Limb (tissue), 2 donors: ENCODE data around the gene DRC7.
"Not testable (repeated sequence)": the region's sequence is repeated elsewhere in the genome, so short reads cannot be mapped to it uniquely, and the experiment has no call there.

Experiments used
- DNase-seq, 2 donors: peaks; one replicate each; pipeline ENCODE4 v3.0.0-alpha.2; 2016; ENCODE audit errors: extremely low spot score in 2 of 2

The DRC7 gene

DNA sequence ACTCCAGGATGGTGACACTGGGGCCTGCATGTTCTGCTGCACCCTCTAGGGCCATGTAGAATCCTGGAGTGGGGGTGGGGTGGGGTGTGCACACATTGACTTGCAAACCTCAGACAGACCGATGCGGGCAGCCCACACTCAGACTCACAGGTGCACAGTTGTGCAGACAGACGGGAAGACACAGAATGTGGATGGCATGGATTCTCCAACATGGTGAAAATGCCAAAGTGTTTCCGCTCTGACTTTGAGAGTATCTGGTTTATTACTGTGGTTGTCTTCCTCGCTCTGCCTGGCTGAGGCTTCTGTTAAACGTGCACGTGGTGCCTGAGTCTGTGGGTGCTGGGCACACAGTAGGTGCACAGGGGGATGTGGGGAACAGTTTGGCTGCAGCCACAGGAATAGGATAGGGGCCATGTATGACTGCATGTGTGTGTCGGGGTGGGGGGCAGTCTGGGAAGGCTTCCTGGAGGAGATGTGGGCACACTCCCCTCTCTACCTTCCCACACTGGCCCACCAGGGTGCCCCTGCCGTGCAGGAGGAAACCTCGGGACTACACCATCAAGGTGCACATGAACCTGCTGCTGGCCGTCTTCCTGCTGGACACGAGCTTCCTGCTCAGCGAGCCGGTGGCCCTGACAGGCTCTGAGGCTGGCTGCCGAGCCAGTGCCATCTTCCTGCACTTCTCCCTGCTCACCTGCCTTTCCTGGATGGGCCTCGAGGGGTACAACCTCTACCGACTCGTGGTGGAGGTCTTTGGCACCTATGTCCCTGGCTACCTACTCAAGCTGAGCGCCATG, 35.5 kb upstream of the DRC7 start:
- DNase-seq: no peak

- no peak for DNase-seq
Observed at GRCh38 chr16:57660715-57661463, 33.7 kb upstream of the DRC7 start.

DNA sequence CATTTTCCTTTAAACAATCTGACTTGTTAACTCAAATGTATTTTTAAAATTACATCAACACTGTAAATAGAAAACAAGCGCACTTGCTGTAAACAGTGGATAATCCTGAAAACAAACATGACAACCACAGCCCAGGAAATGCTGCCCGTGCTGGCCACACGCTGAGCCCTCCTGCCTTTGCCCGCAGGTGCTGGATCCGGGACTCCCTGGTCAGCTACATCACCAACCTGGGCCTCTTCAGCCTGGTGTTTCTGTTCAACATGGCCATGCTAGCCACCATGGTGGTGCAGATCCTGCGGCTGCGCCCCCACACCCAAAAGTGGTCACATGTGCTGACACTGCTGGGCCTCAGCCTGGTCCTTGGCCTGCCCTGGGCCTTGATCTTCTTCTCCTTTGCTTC, 33.1 kb upstream of the DRC7 start:
- DNase-seq: no peak

DNA sequence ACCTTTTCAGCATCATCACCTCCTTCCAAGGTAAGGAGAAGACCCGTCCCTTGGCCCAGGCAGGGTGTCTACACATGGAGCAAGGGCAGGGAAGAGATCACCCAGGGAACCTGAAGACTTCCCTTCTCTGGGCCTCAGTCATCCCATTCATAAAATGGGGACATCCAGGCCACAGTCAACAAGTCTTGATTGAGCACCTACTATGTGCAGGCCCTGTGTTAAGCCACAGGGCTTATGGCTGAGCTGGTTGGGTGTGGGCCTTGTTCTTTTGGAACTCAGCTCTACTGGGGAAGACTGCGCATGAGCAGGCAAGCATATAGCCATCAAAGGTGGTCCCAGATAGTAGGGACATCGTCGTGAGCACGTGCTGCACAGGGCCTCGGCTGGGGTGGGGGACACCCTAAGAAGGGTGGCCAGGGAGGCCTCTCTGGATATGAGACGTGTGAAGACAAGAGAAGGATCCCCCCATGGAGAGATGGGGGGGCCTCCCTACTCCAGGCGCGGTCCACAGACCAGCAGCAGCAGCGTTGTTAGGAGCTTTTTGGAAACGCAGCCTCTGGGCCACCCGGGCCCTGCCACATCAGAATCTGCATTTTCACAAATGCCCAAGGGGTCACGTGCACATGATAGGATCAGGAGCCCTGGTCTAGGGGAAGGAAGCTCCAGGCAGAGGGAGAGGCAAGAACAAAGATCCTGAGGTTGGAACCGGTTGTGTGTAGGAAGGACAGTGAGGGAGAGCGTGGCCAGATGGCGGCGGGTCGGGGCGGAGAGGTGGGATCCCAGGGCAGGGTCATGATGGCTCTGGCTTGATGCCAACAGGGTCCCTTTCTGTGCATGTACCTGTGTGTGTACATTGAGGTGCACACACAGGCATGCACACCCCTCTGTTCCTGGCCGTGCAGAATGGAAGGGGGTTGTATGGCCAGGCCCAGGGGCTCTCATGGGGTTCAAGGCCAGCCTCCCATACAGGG, 32.4 kb upstream of the DRC7 start:
- no peak for DNase-seq

DNA sequence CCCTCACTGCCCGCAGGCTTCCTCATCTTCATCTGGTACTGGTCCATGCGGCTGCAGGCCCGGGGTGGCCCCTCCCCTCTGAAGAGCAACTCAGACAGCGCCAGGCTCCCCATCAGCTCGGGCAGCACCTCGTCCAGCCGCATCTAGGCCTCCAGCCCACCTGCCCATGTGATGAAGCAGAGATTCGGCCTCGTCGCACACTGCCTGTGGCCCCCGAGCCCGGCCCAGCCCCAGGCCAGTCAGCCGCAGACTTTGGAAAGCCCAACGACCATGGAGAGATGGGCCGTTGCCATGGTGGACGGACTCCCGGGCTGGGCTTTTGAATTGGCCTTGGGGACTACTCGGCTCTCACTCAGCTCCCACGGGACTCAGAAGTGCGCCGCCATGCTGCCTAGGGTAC, 31.2 kb upstream of the DRC7 start:
- no peak for DNase-seq

- DNase-seq: no peak
Observed at GRCh38 chr16:57663917-57664661, 30.5 kb upstream of the DRC7 start.

DNA sequence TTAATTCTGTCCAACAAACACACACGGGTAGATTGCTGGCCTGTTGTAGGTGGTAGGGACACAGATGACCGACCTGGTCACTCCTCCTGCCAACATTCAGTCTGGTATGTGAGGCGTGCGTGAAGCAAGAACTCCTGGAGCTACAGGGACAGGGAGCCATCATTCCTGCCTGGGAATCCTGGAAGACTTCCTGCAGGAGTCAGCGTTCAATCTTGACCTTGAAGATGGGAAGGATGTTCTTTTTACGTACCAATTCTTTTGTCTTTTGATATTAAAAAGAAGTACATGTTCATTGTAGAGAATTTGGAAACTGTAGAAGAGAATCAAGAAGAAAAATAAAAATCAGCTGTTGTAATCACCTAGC, 30.0 kb upstream of the DRC7 start:
- no peak for DNase-seq

- DNase-seq: no peak
Observed at GRCh38 chr16:57665541-57665940, 29.1 kb upstream of the DRC7 start.

DNA sequence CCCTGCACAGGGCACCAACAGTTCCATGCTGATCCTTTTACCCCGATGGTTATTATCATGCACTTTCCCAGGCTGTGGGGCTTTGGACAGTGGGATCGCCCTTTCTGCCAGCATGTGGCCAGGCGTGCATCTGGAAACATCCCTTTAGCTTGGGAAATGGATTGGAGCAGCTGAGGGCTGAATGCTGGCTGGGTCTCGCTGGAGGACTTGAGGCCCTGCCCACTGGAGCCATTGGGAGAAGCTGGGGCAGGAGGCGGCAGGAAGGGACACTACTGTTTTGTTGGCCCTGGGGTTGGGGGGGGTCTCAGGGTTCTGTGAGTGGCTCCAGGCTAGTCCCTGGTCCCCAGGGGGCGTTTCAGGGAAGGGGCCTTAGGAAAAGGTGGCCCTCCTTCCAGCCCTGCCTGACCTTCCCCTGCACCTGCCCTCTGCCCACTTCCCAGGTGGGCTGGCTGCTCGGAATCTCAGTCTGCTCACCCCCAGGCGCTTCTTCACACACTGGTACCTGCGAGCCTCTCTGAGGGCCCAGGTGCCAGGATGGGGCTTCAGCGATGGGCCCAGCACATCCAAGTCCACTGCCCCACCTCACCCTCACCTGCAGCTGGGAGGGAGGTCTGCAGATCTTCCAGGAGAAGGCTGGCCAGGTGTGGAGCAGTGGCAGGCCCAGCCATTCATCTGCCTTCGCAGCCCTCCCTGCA, 28.1 kb upstream of the DRC7 start:
- no peak for DNase-seq

DNA sequence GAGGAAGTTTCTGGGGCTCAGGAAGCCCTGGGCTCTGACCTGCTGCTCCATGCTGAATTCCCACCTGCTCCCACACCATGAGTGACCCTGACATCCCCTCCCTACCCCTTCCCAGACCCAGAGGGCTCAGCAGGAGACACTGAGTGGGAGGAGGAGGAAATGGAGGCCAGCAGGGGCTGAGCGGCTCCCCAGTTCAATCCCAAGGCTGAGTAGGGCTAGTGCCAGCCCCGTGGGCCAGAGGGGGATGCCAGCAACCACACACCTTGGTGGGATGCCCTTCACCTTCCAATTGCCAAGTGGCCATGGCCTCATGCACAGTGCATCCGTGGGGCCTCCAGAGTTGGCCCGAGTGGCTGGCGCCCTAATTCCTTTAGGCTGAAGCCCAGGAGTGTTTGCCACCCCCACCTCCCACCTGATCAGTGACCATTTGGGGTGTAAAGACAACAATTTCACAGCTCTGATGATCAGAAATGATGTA, 27.5 kb upstream of the DRC7 start:
- DNase-seq: no peak

GRCh38 chr16:57667526-57668262, 26.9 kb upstream of the DRC7 start:
- DNase-seq: no peak

DNA sequence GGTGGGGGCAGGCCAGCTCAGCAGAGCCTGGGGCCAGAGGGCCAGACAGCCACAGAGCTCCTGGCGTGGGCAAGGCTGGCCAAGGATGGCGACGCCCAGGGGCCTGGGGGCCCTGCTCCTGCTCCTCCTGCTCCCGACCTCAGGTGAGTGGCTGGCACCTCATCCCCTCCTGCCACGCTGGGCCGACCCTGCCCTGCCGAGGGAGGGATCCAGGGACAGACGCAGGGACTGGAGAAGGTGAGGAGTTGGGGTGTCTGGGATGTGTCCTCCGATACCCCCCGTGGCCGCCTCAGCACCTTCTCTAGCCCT, 26.4 kb upstream of the DRC7 start, which contains the start of gene ADGRG3:
Gene ADGRG3 (plus strand): TSS at position 44 of the 309 bp plus-strand sequence. CDS start 42 bp downstream, at position 86.
- DNase-seq: no peak

DNA sequence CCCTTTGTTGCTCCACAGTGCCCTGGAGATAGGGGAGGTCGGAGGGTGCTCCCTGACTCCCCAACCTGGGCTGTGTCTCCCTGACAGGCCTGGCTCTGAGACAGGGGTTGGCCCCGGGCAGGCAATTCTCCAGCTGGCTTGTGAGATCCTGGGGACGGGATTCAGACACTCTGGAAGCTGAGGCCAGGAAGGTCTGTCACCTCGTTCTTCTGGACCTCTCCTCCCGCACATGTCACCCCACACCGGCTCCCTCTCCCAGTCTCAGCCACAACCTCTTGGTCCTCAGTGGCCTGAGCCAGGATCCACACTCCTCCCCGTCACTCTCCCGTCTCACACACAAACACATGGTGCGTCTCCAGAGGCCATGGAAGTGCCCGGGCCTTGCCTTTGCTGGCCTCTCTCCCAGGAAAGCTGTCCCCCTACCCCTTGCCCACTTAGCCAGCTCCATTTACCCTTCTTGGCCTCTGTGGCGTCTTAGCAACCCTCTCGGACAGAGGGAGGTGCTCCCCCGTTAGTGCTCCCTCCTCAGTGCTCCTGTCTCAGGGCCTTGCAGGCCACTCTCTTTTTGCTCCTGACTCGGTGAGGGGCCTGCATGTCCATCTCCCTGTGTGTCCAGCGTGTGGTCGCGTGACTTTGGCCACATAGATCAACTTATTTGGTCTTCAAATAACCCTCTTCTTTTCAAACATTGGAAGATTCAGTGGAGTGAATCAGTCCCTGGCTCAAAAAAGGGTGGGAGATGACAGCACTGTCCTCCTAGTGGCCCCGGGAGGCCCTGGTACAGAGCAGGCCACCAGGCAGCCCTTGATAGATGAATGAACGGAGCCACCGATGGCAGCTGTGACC, 25.8 kb upstream of the DRC7 start:
- DNase-seq: no peak

GRCh38 chr16:57669476-57670162, 25.0 kb upstream of the DRC7 start:
- DNase-seq: no peak

DNA sequence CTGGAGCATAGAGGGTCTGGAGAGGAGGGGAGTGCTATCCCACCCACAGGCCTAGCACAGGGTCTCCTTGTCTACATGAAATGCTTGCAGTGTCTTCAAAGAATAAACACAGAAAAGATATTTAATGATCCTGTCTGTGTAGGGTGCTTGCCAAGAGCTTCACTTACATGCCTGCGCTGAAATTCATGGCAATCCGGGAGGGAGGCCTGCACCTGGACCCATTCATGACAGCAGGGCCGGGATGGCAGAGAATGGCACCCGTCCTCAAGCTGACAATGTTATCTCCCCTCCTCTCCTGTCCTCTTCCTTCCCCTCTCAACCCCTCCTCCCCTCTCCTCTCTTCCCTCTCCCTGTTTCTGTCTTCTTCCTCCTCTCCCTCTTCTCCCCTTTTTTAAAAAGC, 24.4 kb upstream of the DRC7 start:
- DNase-seq: no peak

DNA sequence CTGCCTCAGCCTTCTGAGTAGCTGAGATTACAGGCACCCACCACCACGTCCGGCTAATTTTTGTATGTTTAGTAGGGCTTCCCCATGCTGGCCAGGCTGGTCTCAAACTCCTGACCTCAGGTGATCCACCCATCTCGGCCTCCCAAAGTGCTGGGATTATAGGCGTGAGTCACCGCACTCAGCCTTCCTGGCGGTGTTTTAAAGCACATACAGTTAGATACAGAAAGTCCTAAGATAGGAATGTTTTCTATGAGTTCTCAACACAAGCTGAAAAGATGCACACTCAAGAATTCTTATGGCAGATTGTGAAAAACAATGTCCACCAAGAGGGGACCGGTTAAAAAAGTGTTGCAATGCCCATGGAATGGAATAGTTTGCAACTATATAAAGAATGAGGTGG, 23.2 kb upstream of the DRC7 start:
- DNase-seq: not testable (repeated sequence)

DNA sequence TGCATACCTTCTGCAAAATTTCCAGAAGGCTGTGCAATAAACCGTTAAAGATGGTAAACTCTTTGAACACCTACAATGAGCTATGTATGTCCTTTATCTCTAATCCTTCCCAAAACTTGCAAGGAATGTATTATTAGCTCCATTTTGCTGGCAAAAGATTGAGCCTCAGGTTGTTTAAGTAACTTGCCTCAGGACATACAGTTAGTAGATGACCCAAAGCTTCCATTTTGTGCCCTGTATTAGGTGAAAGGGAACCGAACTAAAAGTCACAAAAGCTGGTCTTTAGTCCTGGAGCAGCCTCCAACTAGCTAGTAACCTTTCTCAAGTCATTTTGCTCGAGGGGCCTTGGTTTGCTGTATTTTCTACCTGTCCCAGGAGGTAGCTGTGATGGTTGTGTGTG, 22.2 kb upstream of the DRC7 start:
- DNase-seq: no peak

DNA sequence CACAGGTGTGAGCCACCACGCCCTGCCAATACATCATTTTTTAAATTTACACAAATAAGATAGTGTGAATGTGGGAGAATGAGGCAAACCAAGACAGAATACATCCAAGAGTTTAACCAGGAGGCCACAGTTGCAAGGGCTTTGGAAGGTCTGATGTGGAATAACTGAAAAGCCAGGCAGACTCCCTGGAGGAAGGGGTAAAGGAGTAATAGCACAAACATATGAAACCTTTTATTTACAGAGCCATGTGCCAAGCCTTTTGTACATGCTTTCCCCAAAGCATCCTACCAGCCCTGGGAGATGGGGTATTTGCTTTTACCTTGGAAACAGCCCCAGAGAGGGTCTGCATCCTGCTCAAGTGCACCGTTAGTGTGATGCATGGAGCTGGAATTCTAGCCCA, 21.8 kb upstream of the DRC7 start:
- DNase-seq: no peak
